Kidney epithelial cell (primary cell): ENCODE data around the gene WBP2NL. TPM values are rescaled to one million over a fixed set of nuclear protein-coding genes. Genes with fewer than 3 reads are reported as not detected.

Experiments
- DNase-seq: peaks from one replicate; pipeline ENCODE4 v3.0.0-alpha.2; 2010; ENCODE audit warnings: low read depth
- H3K27me3 ChIP-seq: 2 replicates; pipeline ENCODE4 v1.6.0; 2011; ENCODE audit warnings: low read length; ENCODE audit not compliant: control insufficient read depth, insufficient read depth
- H3K36me3 ChIP-seq: 2 replicates; pipeline ENCODE4 v1.5.1; 2011; ENCODE audit warnings: low read length; ENCODE audit not compliant: control insufficient read depth, insufficient read depth
- H3K4me3 ChIP-seq: 2 replicates; pipeline ENCODE4 v1.5.1; 2011; ENCODE audit warnings: low read depth, mild to moderate bottlenecking, control low read depth, low read length
- CTCF ChIP-seq: IDR thresholded peaks from 2 replicates; pipeline ENCODE4 v1.5.1; 2011; ENCODE audit warnings: mild to moderate bottlenecking, moderate library complexity, low read length, control low read depth, inconsistent platforms; ENCODE audit not compliant: insufficient read depth, poor library complexity, severe bottlenecking
- total RNA-seq: library from RNA; depleted of rRNA; stranded (reverse); fragments of >200 nt; gene quantifications from 2 replicates; pipeline ENCODE4 v1.2.3, GENCODE V29; 2015

Gene WBP2NL
- total RNA-seq, 1 donor from 2014 or later, result 2.6 TPM

- Histone ChIP-seq H3K36me3 (no peaks in the 10 kb centered on the region), H3K27me3 (peaks cover 16% of the 10 kb centered on the region), H3K4me3 (no peak within 1 kb of the TSS)
- no peak for TF ChIP-seq CTCF
- no peak for DNase-seq
Observed at GRCh38 chr22:41969110-41969646, 29.4 kb upstream of the WBP2NL start, which contains the start of gene SEPTIN3. Gene SEPTIN3 (plus strand): TSS chr22:41969443. CDS start chr22:41971493, 2,050 bp downstream.

- Histone ChIP-seq H3K36me3 (no peaks in the 10 kb centered on the region), H3K27me3 (peaks cover 23% of the 10 kb centered on the region), H3K4me3 (no peak overlapping the region)
- no peak for TF ChIP-seq CTCF
- no peak for DNase-seq
Observed at GRCh38 chr22:41970601-41971000, 28.0 kb upstream of the WBP2NL start.

GRCh38 chr22:41971431-41971830, 27.2 kb upstream of the WBP2NL start:
- DNase-seq, result no peak
- H3K4me3 ChIP-seq, result no peak overlapping the region
- TF ChIP-seq CTCF, result no peak

GRCh38 chr22:41974691-41975290, 23.8 kb upstream of the WBP2NL start:
- no peak for DNase-seq
- TF ChIP-seq CTCF, result no peak
- Histone ChIP-seq H3K36me3 (no peaks in the 10 kb centered on the region), H3K27me3 (peaks cover 47% of the 10 kb centered on the region), H3K4me3 (no peak overlapping the region)

More at GRCh38 chr22:41971431-41971830, 27.2 kb upstream of the WBP2NL start:
- Histone ChIP-seq H3K36me3 (no peaks in the 10 kb centered on the region), H3K27me3 (peaks cover 31% of the 10 kb centered on the region)

GRCh38 chr22:41975299-41976069, 23.1 kb upstream of the WBP2NL start:
- Histone ChIP-seq H3K36me3 (no peaks in the 10 kb centered on the region), H3K27me3 (peaks cover 45% of the 10 kb centered on the region), H3K4me3 (no peak overlapping the region)
- no peak for DNase-seq
- no peak for TF ChIP-seq CTCF
